ENCODE data around the gene CDR2. TPM values are rescaled to one million over a fixed set of nuclear protein-coding genes. Genes with fewer than 3 reads are reported as not detected.

CDR2 gene
- total and polyA plus RNA-seq, 2 of the 13 experiments (the other 11 are each of a cell fraction or from before 2014, with no cell fraction given) = 59.0 to 78.9 TPM

GRCh38 chr16:22373662-22374310, 633 bp downstream of the CDR2 start (continued):
- TF ChIP-seq ZNF296 (CRISPR knock-in tag; conservative IDR thresholded peaks at IDR 0.05) (0 out of 2 replicates have a peak, but pooled peaks have one; percentile 70), ZNF597 (CRISPR knock-in tag; IDR thresholded peaks at IDR 0.05) (no peak), SIX1 (CRISPR knock-in tag; IDR thresholded peaks at IDR 0.05; ENCODE audit: borderline replicate concordance) (no peak), FOXK1 (CRISPR knock-in tag; IDR thresholded peaks at IDR 0.05; ENCODE audit: borderline replicate concordance, low read depth) (no peak), ZNF414 (CRISPR knock-in tag; IDR thresholded peaks at IDR 0.05) (peak; percentile 92), ZNF570 (CRISPR knock-in tag; IDR thresholded peaks at IDR 0.05; ENCODE audit: borderline replicate concordance) (no peak), ZNF580 (CRISPR knock-in tag; IDR thresholded peaks at IDR 0.05; ENCODE audit: borderline replicate concordance, low read depth) (no peak), TERF1 (CRISPR knock-in tag; IDR thresholded peaks at IDR 0.05) (no peak)

Measured in HepG2 (cell line).